Activated CD8-positive, alpha-beta memory T cell treated with anti-CD3 and anti-CD28 coated beads, Interleukin-2, amount 10 ng/mL, durations not matched to agents 7 days and 5 days (primary cell): ENCODE results near the gene TEKTIP1. TPM values are rescaled to one million over a fixed set of nuclear protein-coding genes. Genes with fewer than 3 reads are reported as not detected.

Experiments used
- ATAC-seq: fragments of 150-1000 bp; cut with Tn5 transposase; one replicate; pipeline ENCODE4 v1.10.0; 2021; ENCODE audit warnings: moderate library complexity
- CTCF ChIA-PET: fragments of 350-600 bp; sonication (Branson Sonifier 250); formaldehyde crosslinking; loops from one replicate; lab custom pipeline; 2021; ENCODE audit warnings: antibody characterized with exemption; lab: Charles Lee
- DNase-seq: peaks from one replicate; pipeline ENCODE4 v3.0.0-alpha.2; 2020
- H3K27ac Mint-ChIP-seq: one replicate; pipeline ENCODE4 v1.8.0; 2021; ENCODE audit warnings: mild to moderate bottlenecking, mixed read lengths
- H3K27me3 Mint-ChIP-seq: one replicate; pipeline ENCODE4 v1.8.0; 2021; ENCODE audit warnings: mixed read lengths
- H3K36me3 Mint-ChIP-seq: one replicate; pipeline ENCODE4 v1.8.0; 2021; ENCODE audit warnings: mild to moderate bottlenecking, mixed read lengths
- H3K4me1 Mint-ChIP-seq: one replicate; pipeline ENCODE4 v1.8.0; 2021; ENCODE audit warnings: mixed read lengths
- H3K4me3 Mint-ChIP-seq: one replicate; pipeline ENCODE4 v1.8.0; 2021; ENCODE audit warnings: mild to moderate bottlenecking, moderate library complexity, mixed read lengths
- H3K9me3 Mint-ChIP-seq: one replicate; pipeline ENCODE4 v1.8.0; 2022; ENCODE audit warnings: low read depth, mixed read lengths
- total RNA-seq, 2 experiments: library from RNA; stranded (reverse); gene quantifications; one replicate each; pipeline ENCODE4 v1.2.3, GENCODE V29; 2021

The TEKTIP1 gene
- total RNA-seq, 2 experiments from 2014 or later = 5.7 to 7.2 TPM

- peak; percentile 27 for ATAC-seq
- peaks cover 6% of the 10 kb centered on the region for H3K27me3 Mint-ChIP-seq
- H3K4me1 Mint-ChIP-seq = no peaks in the 10 kb centered on the region
- no peaks in the 10 kb centered on the region for H3K36me3 Mint-ChIP-seq
- no peak within 1 kb of the TSS for H3K27ac Mint-ChIP-seq
- H3K9me3 Mint-ChIP-seq = no peaks in the 10 kb centered on the region
- CTCF ChIA-PET = interaction anchor here (0.5 to 1.7 kb wide), 7 partner anchors 16 to 68 kb away, joined by 3 to 7 read pairs (median 4); partner anchors contain the start of gene TBXA2R
- H3K4me3 Mint-ChIP-seq = no peak within 1 kb of the TSS
- DNase-seq = no peak
Measured at GRCh38 chr19:3585301-3586126, 46.5 kb downstream of the TEKTIP1 start, which contains the start of gene GIPC3. Gene GIPC3 (plus strand): TSS chr19:3585478. CDS start chr19:3585598, 120 bp downstream.

- Mint-ChIP-seq H3K9me3 (no peaks in the 10 kb centered on the region), H3K4me3 (no peak overlapping the region), H3K4me1 (no peaks in the 10 kb centered on the region), H3K36me3 (no peaks in the 10 kb centered on the region), H3K27me3 (peaks cover 6% of the 10 kb centered on the region), H3K27ac (no peak overlapping the region)
- CTCF ChIA-PET = interaction anchor here (0.5 to 1.7 kb wide), 7 partner anchors 16 to 69 kb away, joined by 3 to 7 read pairs (median 4); partner anchors contain the start of gene TBXA2R
- DNase-seq (no peak), ATAC-seq (no peak)
Measured at GRCh38 chr19:3586127-3586626, 47.2 kb downstream of the TEKTIP1 start.

DNA sequence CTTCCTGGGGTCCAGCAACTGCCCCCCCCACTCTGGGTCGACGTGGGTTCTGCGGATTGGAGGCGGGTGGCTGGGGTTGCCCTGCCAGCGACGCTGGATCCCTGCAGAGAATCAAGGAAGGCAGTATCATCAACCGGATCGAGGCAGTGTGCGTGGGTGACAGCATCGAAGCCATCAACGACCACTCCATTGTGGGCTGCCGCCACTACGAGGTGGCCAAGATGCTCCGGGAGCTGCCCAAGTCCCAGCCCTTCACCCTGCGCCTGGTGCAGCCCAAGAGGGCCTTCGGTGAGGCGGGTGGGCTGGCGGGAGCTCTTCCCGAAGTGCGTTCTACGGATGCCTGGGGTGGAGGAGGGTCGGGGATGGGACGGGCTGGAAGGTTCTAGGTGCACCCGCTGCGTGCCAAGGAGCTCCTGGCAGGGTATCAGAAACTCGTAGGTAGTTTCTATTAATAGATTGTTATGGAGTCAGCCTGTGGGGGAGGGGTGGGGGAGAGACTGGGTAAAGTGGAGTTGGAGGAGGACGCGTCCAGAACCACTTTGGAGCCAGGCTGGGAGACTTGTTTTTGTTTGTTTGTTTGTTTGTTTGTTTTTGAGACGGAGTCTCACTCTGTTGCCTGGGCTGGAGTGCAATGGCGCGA, 47.9 kb downstream of the TEKTIP1 start:
- Mint-ChIP-seq H3K4me3 (no peak overlapping the region), H3K36me3 (no peaks in the 10 kb centered on the region), H3K27me3 (peaks cover 6% of the 10 kb centered on the region), H3K4me1 (no peaks in the 10 kb centered on the region), H3K9me3 (no peaks in the 10 kb centered on the region), H3K27ac (no peak overlapping the region)
- no peak for DNase-seq
- no peak for ATAC-seq
- CTCF ChIA-PET = interaction anchor here (1.2 to 2.1 kb wide), 2 partner anchors 32 to 42 kb away, joined by 3 to 9 read pairs; no protein-coding TSS in a partner anchor

DNA sequence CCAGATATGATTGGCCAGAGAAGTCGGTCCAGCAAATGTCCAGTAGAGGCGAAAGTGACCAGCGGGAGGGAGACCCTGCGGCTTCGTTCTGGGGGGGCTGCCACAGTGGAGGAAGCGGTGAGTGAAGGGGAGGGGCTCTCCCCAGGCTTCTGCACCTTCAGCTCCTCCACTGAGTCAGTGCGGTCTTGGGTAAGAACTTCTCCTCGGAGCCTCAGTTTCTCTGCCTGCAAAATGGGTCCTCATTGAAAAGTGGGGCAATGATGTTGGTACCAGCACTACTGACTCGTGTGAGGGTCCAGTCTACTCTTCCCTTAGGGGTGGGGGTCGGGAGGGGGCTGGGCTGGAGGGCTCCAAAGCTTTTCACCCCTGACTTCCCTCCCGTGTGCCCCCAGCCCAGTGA, 50.5 kb downstream of the TEKTIP1 start:
- no peak for ATAC-seq
- Mint-ChIP-seq H3K27ac (no peak overlapping the region), H3K9me3 (no peaks in the 10 kb centered on the region), H3K27me3 (no peaks in the 10 kb centered on the region), H3K4me1 (no peaks in the 10 kb centered on the region), H3K4me3 (no peak overlapping the region), H3K36me3 (no peaks in the 10 kb centered on the region)
- CTCF ChIA-PET = no interaction called here
- DNase-seq = no peak

GRCh38 chr19:3589949-3590348, 51.0 kb downstream of the TEKTIP1 start:
- CTCF ChIA-PET = interaction anchor here (2.4 kb wide), 1 partner anchor 103 kb away, joined by 6 read pairs; no protein-coding TSS in a partner anchor
- DNase-seq (no peak), ATAC-seq (no peak)
- Mint-ChIP-seq H3K36me3 (no peaks in the 10 kb centered on the region), H3K4me1 (no peaks in the 10 kb centered on the region), H3K27me3 (no peaks in the 10 kb centered on the region), H3K4me3 (no peak overlapping the region), H3K9me3 (no peaks in the 10 kb centered on the region), H3K27ac (no peak overlapping the region)

DNA sequence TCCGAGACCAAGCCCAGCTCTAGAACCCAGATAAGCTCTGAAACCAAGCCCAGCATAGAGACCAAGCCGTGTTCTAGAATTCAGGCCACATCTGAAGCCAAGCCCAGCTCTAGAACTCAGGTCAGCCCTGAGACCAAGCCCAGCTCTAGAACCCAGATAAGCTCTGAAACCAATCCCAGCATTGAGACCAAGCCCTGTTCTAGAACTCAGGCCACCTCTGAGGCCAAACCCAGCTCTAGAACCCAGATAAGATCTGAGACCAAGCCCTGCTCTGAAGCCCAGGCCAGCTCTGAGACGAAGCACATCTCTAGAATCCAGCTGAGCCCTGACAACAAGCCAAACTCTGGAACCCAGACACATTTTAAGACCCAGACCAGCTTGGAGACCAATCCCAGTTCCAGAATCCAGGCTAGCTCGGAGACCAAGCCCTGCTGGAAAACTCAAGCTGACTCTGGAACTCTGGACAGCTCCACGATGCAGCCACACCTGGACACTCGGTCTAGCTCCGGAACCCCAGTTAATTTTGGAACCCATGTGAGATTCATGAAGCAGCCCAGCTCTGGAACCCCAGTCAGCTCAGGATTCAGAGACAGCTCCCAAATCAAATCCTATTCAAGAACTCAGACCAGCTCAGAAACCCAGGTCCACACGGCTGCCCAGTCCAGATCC, 52.2 kb downstream of the TEKTIP1 start:
- Mint-ChIP-seq H3K27me3 (no peaks in the 10 kb centered on the region), H3K4me1 (no peaks in the 10 kb centered on the region), H3K36me3 (no peaks in the 10 kb centered on the region), H3K27ac (no peak overlapping the region), H3K9me3 (no peaks in the 10 kb centered on the region), H3K4me3 (no peak overlapping the region)
- DNase-seq (no peak), ATAC-seq (no peak)
- CTCF ChIA-PET = interaction anchor here (0.6 to 2.4 kb wide), 5 partner anchors 37 to 268 kb away, joined by 3 to 6 read pairs (median 3); partner anchors contain the start of gene TJP3

GRCh38 chr19:3591876-3592613, 53.1 kb downstream of the TEKTIP1 start:
- H3K36me3 Mint-ChIP-seq = no peaks in the 10 kb centered on the region
- H3K4me3 Mint-ChIP-seq = no peak overlapping the region
- no peak for DNase-seq
- no peak overlapping the region for H3K27ac Mint-ChIP-seq
- no peaks in the 10 kb centered on the region for H3K9me3 Mint-ChIP-seq
- no peaks in the 10 kb centered on the region for H3K4me1 Mint-ChIP-seq
- CTCF ChIA-PET = interaction anchor here (1.1 to 2.4 kb wide), 5 partner anchors 24 to 269 kb away, joined by 3 to 6 read pairs (median 3); partner anchors contain the start of gene TJP3
- no peaks in the 10 kb centered on the region for H3K27me3 Mint-ChIP-seq
- no peak for ATAC-seq

- no peak for ATAC-seq
- DNase-seq = no peak
- H3K4me1 Mint-ChIP-seq = no peaks in the 10 kb centered on the region
- H3K27me3 Mint-ChIP-seq = no peaks in the 10 kb centered on the region
- H3K4me3 Mint-ChIP-seq = no peak overlapping the region
- H3K9me3 Mint-ChIP-seq = no peaks in the 10 kb centered on the region
- no peak overlapping the region for H3K27ac Mint-ChIP-seq
- CTCF ChIA-PET = interaction anchor here (1.2 kb wide), 1 partner anchor 23 kb away, joined by 3 read pairs; no protein-coding TSS in a partner anchor
- H3K36me3 Mint-ChIP-seq = no peaks in the 10 kb centered on the region
Measured at GRCh38 chr19:3593156-3593555, 54.2 kb downstream of the TEKTIP1 start.

Other genes with a start within 250 kb of the TEKTIP1 start
- 10 to 100 TPM; 14.0 to 15.1 TPM for gene NFIC, start 172.6 kb upstream of the TEKTIP1 start, total RNA-seq
- 1 to 10 TPM; 1.1 to 2.3 TPM for gene SMIM24, start 58.6 kb upstream of the TEKTIP1 start, total RNA-seq
- gene SMIM44, start 55.7 kb upstream of the TEKTIP1 start, total RNA-seq = not detected
- gene DOHH, start 38.5 kb upstream of the TEKTIP1 start, total RNA-seq = 10 to 100 TPM; 13.3 to 17.0 TPM
- gene FZR1, start 32.9 kb upstream of the TEKTIP1 start, total RNA-seq = 10 to 100 TPM; 61.4 to 79.1 TPM
- 10 to 100 TPM; 54.8 to 71.4 TPM for gene MFSD12, start 18.4 kb downstream of the TEKTIP1 start, total RNA-seq
- gene HMG20B, start 33.8 kb downstream of the TEKTIP1 start, total RNA-seq = 10 to 100 TPM; 50.7 to 51.7 TPM
- under 1 TPM; 0.15 to 0.23 TPM for gene GIPC3, start 46.3 kb downstream of the TEKTIP1 start, total RNA-seq
- gene TBXA2R, start 67.7 kb downstream of the TEKTIP1 start, total RNA-seq = under 1 TPM; 0.26 to 0.54 TPM
- 10 to 100 TPM; 33.4 to 33.7 TPM for gene CACTIN, start 87.6 kb downstream of the TEKTIP1 start, total RNA-seq
- 10 to 100 TPM; 23.9 to 37.7 TPM for gene PIP5K1C, start 161.3 kb downstream of the TEKTIP1 start, total RNA-seq
- 1 to 10 TPM; 1.0 to 1.3 TPM for gene TJP3, start 169.2 kb downstream of the TEKTIP1 start, total RNA-seq
- gene APBA3, start 222.5 kb downstream of the TEKTIP1 start, total RNA-seq = 10 to 100 TPM; 50.3 to 65.5 TPM
- gene MRPL54, start 223.5 kb downstream of the TEKTIP1 start, total RNA-seq = 10 to 100 TPM; 74.0 to 89.8 TPM
- gene RAX2, start 233.1 kb downstream of the TEKTIP1 start, total RNA-seq = not detected
- gene MATK, start 247.2 kb downstream of the TEKTIP1 start, total RNA-seq = 10 to 100 TPM; 26.8 to 30.8 TPM